Endothelial cell of umbilical vein (primary cell): ENCODE data around the gene UTRN.

Experiments
- EZH2 ChIP-seq: IDR thresholded peaks from 2 replicates; pipeline ENCODE4 v1.6.1; 2012; ENCODE audit warnings: borderline replicate concordance, low read depth, mild to moderate bottlenecking, moderate library complexity, low read length, inconsistent platforms; ENCODE audit not compliant: severe bottlenecking
- GATA2 ChIP-seq: IDR thresholded peaks from 2 replicates; pipeline ENCODE4 v1.7.0; 2011; ENCODE audit warnings: low read depth, mild to moderate bottlenecking, moderate library complexity, mixed read lengths, low read length; ENCODE audit not compliant: insufficient read length, insufficient read depth
- POLR2AphosphoS5 ChIP-seq: IDR thresholded peaks from 2 replicates; pipeline ENCODE4 v1.6.1; 2012; ENCODE audit warnings: low read depth, mild to moderate bottlenecking, control low read depth, low read length, moderate library complexity; ENCODE audit not compliant: insufficient read depth
- TF ChIP-seq, protein P1 (sequence below), 2 donors: IDR thresholded peaks; 1 replicate in 1 of 2; 2 replicates in 1 of 2; pipeline ENCODE4 v1.5.1; 2011; ENCODE audit warnings: low read length in 2 of 2, mild to moderate bottlenecking in 2 of 2, moderate library complexity in 2 of 2, control low read depth in 1 of 2, inconsistent platforms in 1 of 2, low read depth in 1 of 2; ENCODE audit not compliant: insufficient read depth in 1 of 2; ENCODE audit errors: extremely low read depth in 1 of 2

DNA sequence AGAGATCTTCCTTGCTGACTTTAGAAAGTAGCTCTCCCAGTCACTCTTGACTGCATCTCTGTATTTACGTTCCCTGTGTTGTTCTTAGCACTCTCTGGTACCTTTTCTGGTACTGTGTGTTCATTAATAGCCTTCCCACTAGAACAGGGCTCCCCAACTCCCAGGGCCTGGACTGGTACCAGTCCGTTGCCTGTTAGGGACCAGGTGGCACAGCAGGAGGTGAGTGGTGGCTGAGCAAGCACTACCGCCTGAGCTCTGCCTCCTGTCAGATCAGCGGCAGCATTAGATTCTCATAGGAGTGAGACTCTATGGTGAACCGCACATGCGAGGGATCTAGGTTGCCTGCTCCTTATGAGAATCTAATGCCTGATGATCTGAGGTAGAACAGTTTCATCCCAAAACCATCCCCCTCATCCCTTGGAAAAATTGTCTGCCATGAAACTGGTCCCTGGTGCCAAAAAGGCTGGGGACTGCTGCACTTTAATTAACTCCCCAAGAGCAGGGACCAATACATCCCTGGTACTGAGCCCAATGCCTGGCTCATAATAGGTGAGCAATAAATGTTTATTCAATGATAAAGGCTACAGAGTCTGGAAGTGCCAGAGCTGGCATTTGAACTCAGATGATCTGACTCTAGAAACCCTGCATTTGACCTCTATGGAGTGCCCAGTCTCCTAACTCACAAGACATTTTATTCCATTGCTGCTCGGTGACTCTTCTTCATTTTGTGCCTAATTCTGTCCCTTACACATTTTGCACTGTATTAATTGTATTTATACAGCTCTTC lies 11.0 kb downstream of the UTRN start:
- no peak for TF ChIP-seq EZH2
- TF ChIP-seq, protein P1, sequence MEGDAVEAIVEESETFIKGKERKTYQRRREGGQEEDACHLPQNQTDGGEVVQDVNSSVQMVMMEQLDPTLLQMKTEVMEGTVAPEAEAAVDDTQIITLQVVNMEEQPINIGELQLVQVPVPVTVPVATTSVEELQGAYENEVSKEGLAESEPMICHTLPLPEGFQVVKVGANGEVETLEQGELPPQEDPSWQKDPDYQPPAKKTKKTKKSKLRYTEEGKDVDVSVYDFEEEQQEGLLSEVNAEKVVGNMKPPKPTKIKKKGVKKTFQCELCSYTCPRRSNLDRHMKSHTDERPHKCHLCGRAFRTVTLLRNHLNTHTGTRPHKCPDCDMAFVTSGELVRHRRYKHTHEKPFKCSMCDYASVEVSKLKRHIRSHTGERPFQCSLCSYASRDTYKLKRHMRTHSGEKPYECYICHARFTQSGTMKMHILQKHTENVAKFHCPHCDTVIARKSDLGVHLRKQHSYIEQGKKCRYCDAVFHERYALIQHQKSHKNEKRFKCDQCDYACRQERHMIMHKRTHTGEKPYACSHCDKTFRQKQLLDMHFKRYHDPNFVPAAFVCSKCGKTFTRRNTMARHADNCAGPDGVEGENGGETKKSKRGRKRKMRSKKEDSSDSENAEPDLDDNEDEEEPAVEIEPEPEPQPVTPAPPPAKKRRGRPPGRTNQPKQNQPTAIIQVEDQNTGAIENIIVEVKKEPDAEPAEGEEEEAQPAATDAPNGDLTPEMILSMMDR (IDR thresholded peaks at IDR 0.05; ENCODE audit: extremely low read depth in 1 of 2, insufficient read depth in 1 of 2, low read depth in 1 of 2, low read length in 2 of 2): no peak
- no peak for TF ChIP-seq POLR2AphosphoS5
- TF ChIP-seq GATA2: no peak
